Ectodermal cell (in vitro differentiated cells): ENCODE data around the gene PPP2R1B. TPM values are rescaled to one million over a fixed set of nuclear protein-coding genes. Genes with fewer than 3 reads are reported as not detected.
A peak's percentile ranks its signal among the peaks of the same experiment; 100 is the strongest.

Experiments
- H3K27ac ChIP-seq: 2 replicates; pipeline ENCODE4 v1.7.0; 2013; ENCODE audit warnings: mild to moderate bottlenecking, low read depth, low read length; ENCODE audit not compliant: insufficient read depth, poor library complexity, severe bottlenecking
- H3K27me3 ChIP-seq: 2 replicates; pipeline ENCODE4 v1.7.0; 2013; ENCODE audit warnings: mild to moderate bottlenecking, low read length; ENCODE audit not compliant: insufficient read depth, control insufficient read depth, poor library complexity, severe bottlenecking
- H3K36me3 ChIP-seq: one replicate; pipeline ENCODE4 v1.7.0; 2013; ENCODE audit warnings: low read length; ENCODE audit not compliant: control insufficient read depth, insufficient read depth
- H3K4me1 ChIP-seq: one replicate; pipeline ENCODE4 v1.7.0; 2013; ENCODE audit warnings: low read length; ENCODE audit not compliant: control insufficient read depth, insufficient read depth
- H3K4me3 ChIP-seq: 2 replicates; pipeline ENCODE4 v1.7.0; 2013; ENCODE audit warnings: low read depth, low read length, control low read depth; ENCODE audit not compliant: insufficient read depth
- H3K9me3 ChIP-seq: 2 replicates; pipeline ENCODE4 v1.7.0; 2013; ENCODE audit warnings: mild to moderate bottlenecking, low read length, moderate library complexity; ENCODE audit not compliant: control insufficient read depth
- WGBS, 2 experiments: methylation state at CpG; one replicate each; pipeline ENCODE4 v1.1.7; 2013; ENCODE audit warnings: missing lambda C conversion rate in 2 of 2; 5-methylcytosine and 5-hydroxymethylcytosine counted together
- polyA plus RNA-seq, 4 experiments: library from polyadenylated mRNA; stranded (reverse); fragments of 50-300 nt; gene quantifications; one replicate each; pipeline ENCODE4 v1.2.3, GENCODE V29; 2013

PPP2R1B gene
- 65.0 TPM for polyA plus RNA-seq (2013, experiment 1 of 4)
- polyA plus RNA-seq (2013, experiment 2 of 4) = 65.5 TPM
- polyA plus RNA-seq (2013, experiment 3 of 4) = 42.3 TPM
- polyA plus RNA-seq (2013, experiment 4 of 4) = 44.3 TPM

GRCh38 chr11:111765984-111766833 lies at the start of gene PPP2R1B:
Gene PPP2R1B (minus strand): TSS chr11:111766389. CDS start chr11:111766361, 28 bp downstream.
- H3K9me3 ChIP-seq = no peaks in the 10 kb centered on the region
- WGBS, 2 experiments = 0 to 1% methylated on average over 61 of the region's 61 CpGs
- peaks cover 8% of the 10 kb centered on the region for H3K36me3 ChIP-seq
- peak within 1 kb of the TSS; percentile 76 for H3K27ac ChIP-seq
- H3K4me1 ChIP-seq = peaks cover 12% of the 10 kb centered on the region
- H3K27me3 ChIP-seq = no peaks in the 10 kb centered on the region
- H3K4me3 ChIP-seq = peak within 1 kb of the TSS; percentile 91

DNA sequence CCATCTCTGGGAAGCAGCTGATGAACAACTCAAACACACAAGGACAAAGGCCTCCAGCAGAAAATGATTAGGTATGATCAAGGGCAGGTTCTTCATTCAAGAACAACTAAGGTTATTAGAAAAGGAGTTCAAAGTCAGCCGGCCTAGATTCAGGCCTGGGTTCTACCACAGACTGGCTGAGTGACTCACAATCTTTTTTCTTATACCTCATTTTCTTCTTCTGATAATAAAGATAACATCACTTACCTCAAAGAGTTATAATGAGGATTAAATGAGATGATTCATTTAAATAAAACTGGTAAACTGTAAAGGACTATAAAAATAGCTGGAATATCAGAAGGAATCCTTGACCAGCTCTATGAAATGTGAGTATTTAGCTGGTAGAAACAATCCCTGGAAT lies 49.3 kb upstream of the PPP2R1B start:
- no peaks in the 10 kb centered on the region for H3K27me3 ChIP-seq
- no peak overlapping the region for H3K4me3 ChIP-seq
- no peaks in the 10 kb centered on the region for H3K9me3 ChIP-seq
- H3K36me3 ChIP-seq = no peaks in the 10 kb centered on the region
- H3K27ac ChIP-seq = no peak overlapping the region
- H3K4me1 ChIP-seq = no peaks in the 10 kb centered on the region
- WGBS, 2 experiments = 89 to 100% methylated on average over 1 of the region's 1 CpG

DNA sequence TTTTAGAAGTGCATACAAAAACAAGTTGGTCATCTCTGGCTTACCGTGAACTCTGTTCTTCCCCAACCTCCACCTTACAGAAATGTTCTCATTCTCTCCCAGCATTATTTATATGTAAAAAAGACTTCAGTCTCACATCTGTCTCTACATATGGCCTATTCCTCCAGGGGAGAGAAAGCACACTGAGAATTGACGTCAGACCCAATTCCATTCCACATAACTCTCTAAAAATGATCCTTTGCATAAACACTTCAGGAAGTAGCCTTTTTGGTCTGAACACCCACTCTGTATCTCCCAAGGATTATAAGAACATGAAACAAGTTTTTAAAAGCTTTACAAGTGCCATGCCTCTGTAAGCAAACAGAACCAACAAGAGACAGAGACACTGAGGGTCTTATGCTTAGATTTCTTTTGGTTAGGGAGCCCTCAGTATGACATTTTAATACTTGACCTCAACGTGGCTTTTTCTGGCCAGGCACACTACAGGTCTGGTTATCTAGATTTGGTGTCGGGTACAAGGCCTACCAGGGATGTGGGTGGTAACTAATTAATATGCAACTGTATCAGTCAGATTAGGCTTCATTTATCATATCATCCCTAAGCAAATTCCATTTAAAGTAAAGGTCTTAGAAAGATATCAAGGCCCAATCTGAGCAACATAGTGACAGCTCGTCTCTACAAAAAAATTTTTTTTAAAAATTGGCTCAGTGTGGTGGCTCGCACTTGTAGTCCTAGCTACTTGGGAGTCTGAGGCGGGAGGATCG lies 48.5 kb upstream of the PPP2R1B start:
- H3K27ac ChIP-seq = no peak overlapping the region
- WGBS, 2 experiments = 88 to 89% methylated on average over 8 of the region's 8 CpGs
- H3K4me3 ChIP-seq = no peak overlapping the region

GRCh38 chr11:111814106-111814505 lies 47.9 kb upstream of the PPP2R1B start:
- WGBS, 2 experiments = 100% methylated on average over 1 of the region's 1 CpG; no CpG with 5 or more reads in 1 of the 2 experiments
- Histone ChIP-seq H3K4me3 (no peak overlapping the region), H3K9me3 (no peaks in the 10 kb centered on the region), H3K36me3 (no peaks in the 10 kb centered on the region), H3K27ac (no peak overlapping the region), H3K4me1 (no peaks in the 10 kb centered on the region), H3K27me3 (no peaks in the 10 kb centered on the region)

More for the DNA sequence above, 48.5 kb upstream of the PPP2R1B start:
- no peaks in the 10 kb centered on the region for H3K4me1 ChIP-seq
- H3K36me3 ChIP-seq = no peaks in the 10 kb centered on the region
- H3K9me3 ChIP-seq = no peaks in the 10 kb centered on the region
- H3K27me3 ChIP-seq = no peaks in the 10 kb centered on the region

DNA sequence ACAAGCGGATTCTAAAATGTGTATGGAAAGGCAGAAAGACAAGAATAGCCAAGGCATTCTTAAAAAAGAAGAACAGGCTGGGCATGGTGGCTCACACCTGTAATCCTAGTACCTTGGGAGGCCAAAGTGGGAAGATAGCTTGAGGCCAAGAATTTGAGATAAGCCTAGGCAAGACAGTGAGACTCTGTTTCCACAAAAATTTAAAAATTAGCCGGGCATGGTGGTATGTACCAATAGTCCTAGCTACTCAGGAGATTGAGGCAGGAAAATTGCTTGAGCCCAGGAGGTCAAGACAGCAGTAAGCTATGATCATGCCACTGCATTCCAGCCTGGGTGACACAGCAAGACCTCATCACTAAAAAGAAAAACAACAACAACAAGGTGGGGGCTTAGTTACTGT lies 46.0 kb upstream of the PPP2R1B start:
- no peak overlapping the region for H3K27ac ChIP-seq
- no peaks in the 10 kb centered on the region for H3K27me3 ChIP-seq
- 96 to 97% methylated on average over 2 of the region's 2 CpGs for WGBS, 2 experiments
- no peaks in the 10 kb centered on the region for H3K4me1 ChIP-seq
- no peak overlapping the region for H3K4me3 ChIP-seq
- peaks cover 12% of the 10 kb centered on the region for H3K36me3 ChIP-seq
- H3K9me3 ChIP-seq = no peaks in the 10 kb centered on the region

- 98 to 100% methylated on average over 2 of the region's 2 CpGs for WGBS, 2 experiments
- Histone ChIP-seq H3K9me3 (no peaks in the 10 kb centered on the region), H3K4me3 (no peak overlapping the region), H3K36me3 (peaks cover 12% of the 10 kb centered on the region), H3K27ac (no peak overlapping the region), H3K4me1 (no peaks in the 10 kb centered on the region), H3K27me3 (no peaks in the 10 kb centered on the region)
Observed at GRCh38 chr11:111811445-111811844, 45.3 kb upstream of the PPP2R1B start.

GRCh38 chr11:111808834-111809233 lies 42.6 kb upstream of the PPP2R1B start:
- no peaks in the 10 kb centered on the region for H3K27me3 ChIP-seq
- no peak overlapping the region for H3K27ac ChIP-seq
- no peaks in the 10 kb centered on the region for H3K4me1 ChIP-seq
- 91% methylated on average over 2 of the region's 2 CpGs for WGBS, 2 experiments
- no peak overlapping the region for H3K4me3 ChIP-seq
- H3K36me3 ChIP-seq = peaks cover 12% of the 10 kb centered on the region
- H3K9me3 ChIP-seq = no peaks in the 10 kb centered on the region

GRCh38 chr11:111808063-111808588 lies 41.9 kb upstream of the PPP2R1B start:
- Histone ChIP-seq H3K27ac (no peak overlapping the region), H3K4me1 (no peaks in the 10 kb centered on the region), H3K9me3 (no peaks in the 10 kb centered on the region), H3K36me3 (peaks cover 12% of the 10 kb centered on the region), H3K27me3 (no peaks in the 10 kb centered on the region), H3K4me3 (no peak overlapping the region)
- 95 to 96% methylated on average over 2 of the region's 2 CpGs for WGBS, 2 experiments

GRCh38 chr11:111807076-111807475 lies 40.9 kb upstream of the PPP2R1B start:
- Histone ChIP-seq H3K9me3 (no peaks in the 10 kb centered on the region), H3K27ac (no peak overlapping the region), H3K4me3 (no peak overlapping the region), H3K4me1 (no peaks in the 10 kb centered on the region), H3K36me3 (peaks cover 12% of the 10 kb centered on the region), H3K27me3 (no peaks in the 10 kb centered on the region)
- WGBS, 2 experiments = 89 to 100% methylated on average over 1 of the region's 1 CpG

DNA sequence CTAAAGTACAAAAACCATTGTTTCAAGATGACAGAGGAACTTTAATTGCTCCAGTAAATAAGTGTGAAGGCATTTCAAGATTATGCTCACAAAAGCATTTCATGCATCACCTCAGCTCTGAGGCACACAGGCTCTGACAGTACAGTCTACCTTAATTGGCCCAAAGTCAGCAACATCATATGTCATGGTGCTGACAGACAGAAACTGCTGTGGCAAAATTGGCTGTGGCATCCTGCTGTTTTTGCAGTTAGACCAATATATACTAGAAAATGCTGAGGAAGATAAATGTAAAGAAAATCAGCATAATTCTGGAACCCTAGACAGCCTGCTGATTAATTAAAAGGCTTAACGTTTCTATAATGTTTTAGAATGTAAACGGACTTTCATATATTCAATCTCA lies 34.9 kb upstream of the PPP2R1B start:
- no peaks in the 10 kb centered on the region for H3K27me3 ChIP-seq
- no peaks in the 10 kb centered on the region for H3K4me1 ChIP-seq
- no peaks in the 10 kb centered on the region for H3K36me3 ChIP-seq
- H3K4me3 ChIP-seq = no peak overlapping the region
- no peak overlapping the region for H3K27ac ChIP-seq
- 80% methylated on average over 1 of the region's 2 CpGs; no CpG with 5 or more reads in 1 of the 2 experiments for WGBS, 2 experiments
- no peaks in the 10 kb centered on the region for H3K9me3 ChIP-seq
